DMS153 treated with DMSO at 0.1 percent for 48 hours (cell line): ENCODE results near the gene IFT172.
"Not testable (repeated sequence)": the region's sequence is repeated elsewhere in the genome, so short reads cannot be mapped to it uniquely, and the experiment has no call there.

Experiments
- DNase-seq: peaks from one replicate; lab custom pipeline; 2025; ENCODE audit not compliant: unreplicated experiment; lab: John Stamatoyannopoulos, UW

Gene IFT172

GRCh38 chr2:27489498-27490397 is at the start of gene IFT172:
Gene IFT172, minus strand, starts transcription at chr2:27489743. Its CDS starts 90 bp downstream, at chr2:27489653.
- DNase-seq, result peak; percentile 97

- not testable (repeated sequence) for DNase-seq
Measured at GRCh38 chr2:27538839-27539450, 49.4 kb upstream of the IFT172 start.

GRCh38 chr2:27537287-27537686 is 47.7 kb upstream of the IFT172 start:
- no peak for DNase-seq

GRCh38 chr2:27531983-27532382 is 42.4 kb upstream of the IFT172 start:
- no peak for DNase-seq

- DNase-seq, result no peak
Measured at GRCh38 chr2:27527182-27527581, 37.6 kb upstream of the IFT172 start.

GRCh38 chr2:27522400-27522945 is 32.9 kb upstream of the IFT172 start:
- DNase-seq, result no peak

- DNase-seq, result no peak
Measured at GRCh38 chr2:27520316-27520715, 30.8 kb upstream of the IFT172 start.

- DNase-seq, result no peak
Measured at GRCh38 chr2:27518782-27519113, 29.2 kb upstream of the IFT172 start.

GRCh38 chr2:27518113-27518781 is 28.7 kb upstream of the IFT172 start:
- no peak for DNase-seq

- no peak for DNase-seq
Measured at GRCh38 chr2:27509326-27509725, 19.8 kb upstream of the IFT172 start.

GRCh38 chr2:27507293-27507692 is 17.8 kb upstream of the IFT172 start:
- DNase-seq, result no peak

GRCh38 chr2:27506587-27506986 is 17.0 kb upstream of the IFT172 start:
- no peak for DNase-seq

GRCh38 chr2:27502142-27502541 is 12.6 kb upstream of the IFT172 start:
- no peak for DNase-seq

GRCh38 chr2:27501042-27501441 is 11.5 kb upstream of the IFT172 start:
- DNase-seq, result no peak

- DNase-seq, result no peak
Measured at GRCh38 chr2:27498975-27499374, 9.4 kb upstream of the IFT172 start.

GRCh38 chr2:27497288-27497627 is 7.7 kb upstream of the IFT172 start:
- no peak for DNase-seq

- no peak for DNase-seq
Measured at GRCh38 chr2:27496357-27497287, 7.1 kb upstream of the IFT172 start, which contains the start of gene GCKR. Gene GCKR, plus strand, starts transcription at chr2:27496839. Its CDS starts 66 bp downstream, at chr2:27496905.

GRCh38 chr2:27495840-27496356 is 6.4 kb upstream of the IFT172 start:
- DNase-seq, result no peak

GRCh38 chr2:27494944-27495554 is 5.5 kb upstream of the IFT172 start, which contains the start of gene FNDC4:
Gene FNDC4, minus strand, starts transcription at chr2:27495200. Its CDS starts 521 bp downstream, at chr2:27494679.
- no peak for DNase-seq
